GM12875 (cell line): ENCODE data around the gene PPFIA4.

Source experiments
- H3K4me3 ChIP-seq: one replicate; pipeline ENCODE4 v1.5.1; 2011; ENCODE audit warnings: low read depth, low read length, control low read depth
- CTCF ChIP-seq: IDR thresholded peaks from 2 replicates; pipeline ENCODE4 v1.5.1; 2011; ENCODE audit warnings: low read depth, mild to moderate bottlenecking, control low read depth, inconsistent platforms, low read length, moderate library complexity, borderline replicate concordance; ENCODE audit not compliant: insufficient read depth

The PPFIA4 gene

DNA sequence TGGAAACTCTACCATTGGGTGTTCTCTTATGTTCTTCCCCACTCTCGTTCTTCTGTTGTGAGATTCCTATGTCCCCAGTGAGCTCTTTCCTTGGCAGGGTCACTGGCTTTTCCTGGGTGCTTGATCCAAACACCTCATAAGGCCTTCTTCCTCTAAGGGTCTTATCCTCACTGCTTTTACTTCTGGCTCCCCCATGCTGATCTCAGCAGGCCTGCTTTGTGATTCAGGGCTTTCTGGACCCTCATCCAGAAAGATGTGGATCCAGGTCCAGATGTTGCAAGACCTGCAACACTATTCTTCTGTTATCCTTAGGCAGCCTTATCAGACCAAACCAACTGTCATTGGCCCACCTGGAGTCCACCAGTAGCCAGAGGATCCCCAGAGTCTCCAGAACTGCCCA lies 70.7 kb downstream of the PPFIA4 start:
- no peak for TF ChIP-seq CTCF
- H3K4me3 ChIP-seq = no peak overlapping the region

- no peak for TF ChIP-seq CTCF
- no peak overlapping the region for H3K4me3 ChIP-seq
Measured at GRCh38 chr1:203098445-203098844, 72.2 kb downstream of the PPFIA4 start.

DNA sequence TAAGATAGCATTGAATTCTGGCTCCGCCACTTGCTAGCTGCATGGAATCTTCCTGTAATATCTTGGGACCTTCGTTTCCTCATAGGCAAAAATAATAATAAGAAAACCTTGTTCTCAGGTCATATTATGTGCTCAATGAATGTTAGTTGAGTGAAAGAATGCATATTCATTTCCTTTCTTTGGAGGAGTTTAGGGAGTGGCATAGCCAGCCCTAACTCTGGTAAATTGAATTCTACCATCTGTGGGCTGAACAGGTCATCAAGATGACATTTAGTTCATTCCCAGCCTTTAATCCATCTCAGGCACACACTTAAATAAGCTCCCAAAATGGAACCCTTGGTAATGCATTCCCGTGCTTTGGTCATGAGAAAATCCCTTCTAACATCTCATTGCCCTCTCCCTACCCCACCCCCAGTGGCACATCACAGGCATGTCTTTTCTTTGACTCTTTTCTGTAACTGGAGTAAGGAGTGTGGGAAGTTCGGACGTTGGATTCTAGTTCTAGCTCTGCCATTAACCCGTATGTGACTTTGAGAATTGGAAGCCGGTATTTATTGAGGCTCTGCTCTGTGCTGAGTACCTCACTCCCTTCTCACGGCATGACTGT lies 72.7 kb downstream of the PPFIA4 start:
- no peak for TF ChIP-seq CTCF
- H3K4me3 ChIP-seq = no peak overlapping the region

DNA sequence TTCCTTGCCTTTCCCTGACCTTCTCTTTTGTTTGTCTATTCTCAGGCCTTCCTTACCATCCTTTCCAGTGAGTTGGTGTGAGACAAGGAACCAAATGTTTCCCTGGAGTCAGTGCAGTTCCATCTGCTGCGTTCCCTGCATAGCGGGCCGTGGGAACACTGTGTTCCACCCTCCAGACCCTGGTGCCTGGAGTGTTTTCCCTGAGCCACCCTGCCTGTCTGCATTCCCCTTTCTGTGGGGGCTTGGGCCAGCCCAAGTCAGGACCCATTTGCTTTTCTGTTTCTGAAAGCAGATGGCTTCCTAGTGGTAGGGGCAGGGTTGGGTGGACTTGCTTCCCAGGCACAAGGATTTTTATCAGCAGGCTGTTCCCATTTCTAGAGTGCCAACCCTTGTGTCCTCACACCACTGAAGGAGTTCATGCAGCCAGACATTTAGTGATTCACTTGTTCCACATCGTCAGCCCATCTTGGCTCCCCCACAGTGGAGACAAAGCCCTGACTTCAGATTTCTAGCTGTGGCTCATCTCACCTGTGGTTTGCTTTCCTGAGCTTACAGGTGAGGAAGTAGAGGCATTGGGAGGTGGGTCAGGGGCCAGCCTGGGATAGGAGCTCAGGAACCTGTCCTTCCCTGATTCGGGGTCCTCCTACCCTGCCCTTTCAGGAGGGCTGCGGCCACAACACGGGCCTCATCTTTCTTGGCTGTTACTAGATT lies 73.7 kb downstream of the PPFIA4 start:
- TF ChIP-seq CTCF = no peak
- H3K4me3 ChIP-seq = no peak overlapping the region

DNA sequence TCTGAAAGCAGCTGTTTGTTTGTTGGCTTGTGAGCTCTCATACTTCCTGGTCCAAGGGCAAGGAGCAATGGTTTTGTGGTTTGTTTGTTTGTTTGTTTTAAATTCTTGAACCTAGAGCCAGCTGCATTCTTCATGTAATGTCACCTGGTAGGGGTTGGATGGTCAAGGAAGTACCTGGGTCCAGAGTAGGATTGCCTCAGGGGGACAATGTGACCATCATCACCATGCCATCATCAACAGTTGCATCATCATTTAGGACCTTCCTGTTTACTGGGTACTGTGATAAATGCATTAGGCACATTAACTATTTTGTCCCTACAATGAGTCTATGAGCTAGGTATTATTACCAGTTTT lies 74.2 kb downstream of the PPFIA4 start:
- TF ChIP-seq CTCF = no peak
- no peak overlapping the region for H3K4me3 ChIP-seq

DNA sequence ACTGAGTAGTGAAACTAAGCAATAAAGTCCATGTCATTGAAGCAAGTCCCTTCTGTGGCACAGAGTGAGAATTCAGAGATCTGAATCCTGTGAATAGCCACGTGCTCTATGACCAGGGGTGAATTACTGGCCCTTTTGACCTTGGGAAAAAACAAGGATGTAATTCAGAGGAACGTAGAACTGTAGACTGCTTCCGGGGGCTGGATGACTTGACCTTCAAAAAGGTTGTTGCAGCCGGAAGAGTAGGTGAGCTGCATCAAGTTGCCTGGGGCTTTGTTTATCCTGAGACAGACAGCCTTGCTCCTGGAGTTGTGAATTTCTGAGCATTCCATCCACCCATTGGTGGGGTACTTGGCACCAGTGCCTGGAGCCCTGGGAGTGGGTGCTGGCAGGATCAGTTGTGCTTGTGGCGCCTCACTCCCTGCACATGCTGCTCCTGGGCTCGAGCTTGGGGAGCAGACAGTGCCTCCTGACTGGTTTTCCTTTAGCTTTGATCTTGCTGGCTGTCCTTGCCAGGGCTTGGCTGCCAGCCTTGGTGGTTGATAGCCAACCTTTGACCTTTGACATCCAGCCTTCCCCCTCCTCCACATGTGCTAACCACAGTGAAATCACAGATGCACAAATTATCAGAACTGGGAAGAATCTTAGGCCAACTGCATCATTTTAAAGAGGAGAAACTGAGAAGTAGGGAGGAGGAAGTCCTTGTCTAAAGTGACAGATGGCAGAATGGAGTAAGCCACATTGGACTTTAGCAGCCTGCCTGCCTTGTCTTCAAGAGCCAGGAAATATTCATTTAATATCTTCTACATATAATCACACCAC lies 75.7 kb downstream of the PPFIA4 start:
- TF ChIP-seq CTCF = no peak

DNA sequence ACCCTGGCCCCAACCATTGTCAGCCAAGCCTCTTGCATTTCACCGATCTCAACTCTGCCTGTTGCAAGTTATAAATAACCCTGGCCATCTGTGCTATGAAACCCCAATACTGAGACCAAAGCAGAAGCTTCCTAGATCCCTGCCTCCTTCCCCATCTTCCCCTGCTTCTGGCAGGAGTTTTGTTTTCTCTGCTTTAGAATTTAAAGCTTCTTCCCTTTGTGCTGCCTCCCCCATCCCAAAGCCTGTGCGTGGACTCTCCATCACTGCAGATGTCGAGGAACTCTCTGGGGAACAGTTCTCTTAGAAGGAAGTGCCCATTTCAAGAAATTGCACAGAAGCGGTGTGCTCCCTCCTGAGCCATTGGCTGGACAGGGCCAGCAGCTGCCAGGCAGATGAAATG lies 76.9 kb downstream of the PPFIA4 start:
- no peak overlapping the region for H3K4me3 ChIP-seq
- TF ChIP-seq CTCF = no peak

More for the DNA sequence above, 75.7 kb downstream of the PPFIA4 start:
- no peak overlapping the region for H3K4me3 ChIP-seq
